Medulla oblongata (tissue), 1 donor: ENCODE measurements around the gene POU4F2.

Source experiments
- DNase-seq: peaks from one replicate; pipeline ENCODE4 v3.0.0-alpha.2; 2015; ENCODE audit errors: extremely low spot score

The POU4F2 gene, protein sequence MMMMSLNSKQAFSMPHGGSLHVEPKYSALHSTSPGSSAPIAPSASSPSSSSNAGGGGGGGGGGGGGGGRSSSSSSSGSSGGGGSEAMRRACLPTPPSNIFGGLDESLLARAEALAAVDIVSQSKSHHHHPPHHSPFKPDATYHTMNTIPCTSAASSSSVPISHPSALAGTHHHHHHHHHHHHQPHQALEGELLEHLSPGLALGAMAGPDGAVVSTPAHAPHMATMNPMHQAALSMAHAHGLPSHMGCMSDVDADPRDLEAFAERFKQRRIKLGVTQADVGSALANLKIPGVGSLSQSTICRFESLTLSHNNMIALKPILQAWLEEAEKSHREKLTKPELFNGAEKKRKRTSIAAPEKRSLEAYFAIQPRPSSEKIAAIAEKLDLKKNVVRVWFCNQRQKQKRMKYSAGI

DNA sequence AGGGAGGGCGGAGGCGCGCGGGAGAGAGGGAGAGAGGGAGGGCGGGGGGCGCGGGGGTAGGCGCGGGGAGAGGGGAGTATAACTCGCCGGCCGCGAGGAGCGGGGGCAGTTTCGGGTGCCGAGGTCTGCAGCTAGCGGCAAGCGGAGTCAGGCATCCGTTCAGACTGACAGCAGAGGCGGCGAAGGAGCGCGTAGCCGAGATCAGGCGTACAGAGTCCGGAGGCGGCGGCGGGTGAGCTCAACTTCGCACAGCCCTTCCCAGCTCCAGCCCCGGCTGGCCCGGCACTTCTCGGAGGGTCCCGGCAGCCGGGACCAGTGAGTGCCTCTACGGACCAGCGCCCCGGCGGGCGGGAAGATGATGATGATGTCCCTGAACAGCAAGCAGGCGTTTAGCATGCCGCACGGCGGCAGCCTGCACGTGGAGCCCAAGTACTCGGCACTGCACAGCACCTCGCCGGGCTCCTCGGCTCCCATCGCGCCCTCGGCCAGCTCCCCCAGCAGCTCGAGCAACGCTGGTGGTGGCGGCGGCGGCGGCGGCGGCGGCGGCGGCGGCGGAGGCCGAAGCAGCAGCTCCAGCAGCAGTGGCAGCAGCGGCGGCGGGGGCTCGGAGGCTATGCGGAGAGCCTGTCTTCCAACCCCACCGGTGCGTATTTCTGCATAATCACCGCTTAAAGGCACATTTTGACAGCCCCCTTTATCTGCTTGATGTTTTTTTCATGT is at the start of gene POU4F2:
Gene POU4F2, plus strand, starts transcription at position 108 of the 720 bp plus-strand sequence. Its CDS starts 248 bp downstream, at position 356.
- no peak for DNase-seq

DNA sequence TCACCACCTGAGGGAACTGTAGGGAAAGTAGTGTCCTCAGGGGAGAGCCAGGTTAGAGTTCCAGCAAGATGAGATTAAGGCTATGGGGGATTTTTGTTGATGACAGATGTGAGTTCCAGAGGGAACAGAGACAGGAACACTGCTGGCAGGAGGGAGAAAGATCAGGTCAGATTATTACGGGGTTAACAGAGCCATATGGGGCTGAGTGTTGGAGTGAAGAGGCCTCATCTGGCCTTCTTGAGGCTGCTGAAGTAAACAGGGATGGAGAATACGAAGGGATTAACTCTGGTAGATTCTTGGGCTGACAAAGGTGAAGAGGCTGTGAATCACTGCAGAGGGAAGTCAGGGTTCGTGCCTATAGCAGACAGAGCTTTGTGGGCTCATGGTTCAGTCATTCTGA is 47.9 kb upstream of the POU4F2 start:
- DNase-seq, result no peak

DNA sequence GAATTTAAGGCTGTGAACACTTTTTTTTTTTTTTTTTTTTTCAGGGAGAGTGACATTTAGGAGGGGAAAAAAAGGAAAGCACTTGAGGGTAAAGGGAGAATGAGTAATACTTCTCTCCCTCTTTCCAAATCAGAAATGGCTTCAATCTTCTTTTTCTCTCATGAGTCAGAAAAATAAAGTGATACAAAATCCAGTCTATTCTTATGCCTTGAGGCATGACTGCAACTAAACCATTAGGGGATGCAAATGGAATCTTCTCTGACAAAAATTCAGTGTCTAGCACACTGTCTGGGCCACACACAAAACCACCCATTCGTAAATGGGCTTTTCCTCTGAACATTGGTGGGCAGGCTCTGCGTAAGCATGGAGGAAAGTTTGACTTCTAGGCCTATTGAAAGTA is 46.7 kb upstream of the POU4F2 start:
- DNase-seq, result no peak

DNA sequence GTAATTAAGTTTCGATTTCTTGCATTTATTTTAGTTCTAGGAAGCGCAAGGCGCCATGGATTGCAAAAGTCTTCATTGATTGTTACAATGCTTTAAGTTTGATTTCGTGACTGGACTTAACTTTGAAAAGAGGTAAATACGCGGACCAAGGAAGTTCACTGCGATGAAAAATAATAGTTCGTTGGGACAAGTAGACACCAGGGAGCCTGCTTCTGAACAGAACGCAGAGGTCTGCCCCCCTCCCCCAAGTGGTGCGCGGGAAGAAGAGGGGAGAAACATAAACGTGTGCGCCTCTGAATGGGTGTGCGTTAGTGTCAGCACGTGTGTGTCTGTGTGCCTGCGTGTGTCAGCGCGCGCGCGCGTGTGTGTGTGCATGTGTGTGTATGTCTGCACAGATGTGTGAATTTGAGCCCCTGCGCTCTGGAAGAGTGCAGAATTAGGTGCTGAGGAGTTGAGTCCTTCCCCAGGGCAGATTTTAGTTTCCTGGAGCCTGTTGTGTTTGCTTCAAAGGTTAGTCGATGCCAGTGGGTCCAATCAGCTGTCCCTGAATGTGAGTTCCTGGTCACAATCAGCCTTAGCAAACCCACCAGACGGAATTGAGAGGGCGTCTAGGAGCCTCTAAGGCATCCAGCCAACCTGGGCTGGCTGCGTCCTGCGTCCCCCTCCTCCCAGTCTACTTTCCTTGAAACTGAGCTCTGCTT is 5.8 kb upstream of the POU4F2 start:
- DNase-seq, result no peak

DNA sequence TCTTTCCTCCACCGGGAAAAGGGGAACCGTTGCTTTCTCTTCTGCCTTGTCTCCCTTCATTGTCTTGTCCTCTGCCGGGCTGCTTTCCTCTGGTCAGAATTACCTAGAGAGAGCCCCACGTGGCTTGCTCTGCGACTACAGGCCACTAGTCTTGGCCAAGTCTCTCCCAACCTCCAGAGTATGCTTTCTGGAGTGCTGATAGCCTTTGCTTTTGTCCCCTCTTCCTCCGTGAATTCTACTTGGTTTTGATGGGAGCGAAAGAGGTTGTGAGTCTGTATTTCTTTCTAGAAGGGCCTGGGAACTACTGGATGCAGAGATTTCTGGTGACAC is 5.3 kb upstream of the POU4F2 start:
- DNase-seq, result no peak

DNA sequence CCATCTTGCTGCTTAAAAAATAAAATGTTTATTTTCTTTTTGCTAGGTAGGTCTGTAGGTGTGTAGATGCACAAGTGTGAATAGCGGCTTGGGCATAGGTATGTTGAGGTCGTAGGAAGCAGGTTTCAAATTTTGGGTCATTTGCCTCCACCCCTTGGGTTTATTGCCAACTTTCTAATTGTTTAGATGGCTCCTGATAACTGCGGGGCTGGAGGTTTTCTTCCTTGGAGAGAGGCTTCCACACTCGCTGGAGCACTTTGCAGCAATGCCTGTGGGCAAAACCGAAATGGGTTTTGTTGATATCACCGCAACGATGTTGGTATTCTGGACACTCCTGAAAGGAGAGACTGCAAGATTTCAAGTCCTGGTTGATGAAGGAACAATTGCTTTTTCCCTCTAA is 3.9 kb upstream of the POU4F2 start:
- DNase-seq, result no peak

DNA sequence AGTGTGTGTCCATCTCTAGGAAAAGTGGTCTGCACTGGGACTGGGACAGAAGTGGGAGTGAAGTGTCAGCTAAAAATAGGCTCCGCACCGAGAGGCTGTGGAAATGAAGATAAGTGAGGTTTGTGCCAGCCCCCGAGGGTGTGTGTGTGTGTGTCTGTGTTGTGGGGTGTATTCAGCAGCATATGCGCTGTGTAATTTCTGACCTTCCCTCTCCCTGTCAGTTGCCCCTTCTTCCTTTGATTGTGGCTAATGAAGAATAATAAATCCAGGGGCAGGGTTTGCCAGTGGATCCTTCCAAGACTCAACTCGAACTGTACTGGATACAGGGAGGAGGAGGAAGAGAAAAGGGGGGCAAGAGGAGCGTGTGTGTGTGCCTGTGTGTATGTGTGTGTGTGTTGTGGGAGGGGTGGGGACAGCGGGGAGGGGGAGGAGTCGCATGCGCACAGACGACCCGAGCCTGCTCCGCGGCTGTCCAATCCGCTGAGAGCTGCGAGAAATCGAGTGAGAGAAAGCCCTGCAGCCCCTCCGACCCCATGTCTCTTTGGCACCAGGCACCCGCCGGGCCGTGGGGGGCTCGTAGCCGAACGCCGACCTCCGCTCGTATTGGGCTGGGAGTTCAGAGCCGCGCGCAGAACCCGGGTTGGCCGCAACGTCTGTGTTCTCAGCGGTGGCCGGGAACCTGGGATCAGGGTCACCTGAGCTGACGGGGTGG is 916 bp upstream of the POU4F2 start:
- DNase-seq, result no peak

DNA sequence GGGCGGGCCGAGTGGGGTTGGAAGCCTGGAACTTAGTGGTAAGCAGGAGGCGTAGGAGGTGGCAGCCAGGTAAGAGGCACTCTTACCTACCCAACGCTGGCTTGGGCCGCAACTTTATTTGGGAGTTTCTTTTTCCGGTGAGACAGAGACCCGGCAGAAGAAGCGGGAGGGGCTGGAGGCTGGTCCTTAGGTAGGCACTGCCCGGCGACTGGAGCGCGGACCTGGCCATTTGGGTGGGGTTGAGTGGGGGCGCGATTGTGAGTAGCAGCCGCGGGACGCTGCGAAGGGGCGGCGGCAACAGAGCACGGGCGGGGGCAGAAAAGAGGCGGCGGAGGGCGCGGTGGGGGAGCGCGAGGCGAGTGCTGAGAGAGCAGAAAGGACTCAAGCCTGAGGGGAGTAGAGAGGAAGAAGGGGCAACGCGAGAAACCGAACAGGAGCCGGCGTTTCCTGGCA is 334 bp upstream of the POU4F2 start:
- no peak for DNase-seq

DNA sequence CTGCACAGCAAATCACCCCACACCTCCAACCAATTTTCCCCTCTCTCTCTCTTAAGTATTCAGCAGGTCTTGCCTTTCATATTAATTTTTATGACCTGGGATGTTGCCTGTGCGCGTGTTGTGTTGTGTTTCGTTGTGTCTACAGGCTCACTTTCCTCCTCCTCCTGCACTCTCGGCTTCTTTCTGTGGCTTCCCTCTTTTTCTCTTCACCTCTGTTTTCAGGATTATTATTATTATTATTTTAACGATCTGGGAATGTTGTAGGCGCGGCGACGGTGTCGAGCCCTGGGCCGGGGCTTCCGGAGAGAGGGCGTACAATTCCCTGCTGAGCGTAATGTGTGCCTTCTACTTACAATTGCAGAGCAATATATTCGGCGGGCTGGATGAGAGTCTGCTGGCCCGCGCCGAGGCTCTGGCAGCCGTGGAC is 826 bp downstream of the POU4F2 start:
- DNase-seq, result no peak

DNA sequence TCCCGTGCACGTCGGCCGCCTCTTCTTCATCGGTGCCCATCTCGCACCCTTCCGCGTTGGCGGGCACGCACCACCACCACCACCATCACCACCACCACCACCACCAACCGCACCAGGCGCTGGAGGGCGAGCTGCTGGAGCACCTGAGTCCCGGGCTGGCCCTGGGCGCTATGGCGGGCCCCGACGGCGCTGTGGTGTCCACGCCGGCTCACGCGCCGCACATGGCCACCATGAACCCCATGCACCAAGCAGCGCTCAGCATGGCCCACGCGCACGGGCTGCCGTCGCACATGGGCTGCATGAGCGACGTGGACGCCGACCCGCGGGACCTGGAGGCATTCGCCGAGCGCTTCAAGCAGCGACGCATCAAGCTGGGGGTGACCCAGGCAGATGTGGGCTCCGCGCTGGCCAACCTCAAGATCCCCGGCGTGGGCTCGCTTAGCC is 1.4 kb downstream of the POU4F2 start:
- DNase-seq, result no peak

DNA sequence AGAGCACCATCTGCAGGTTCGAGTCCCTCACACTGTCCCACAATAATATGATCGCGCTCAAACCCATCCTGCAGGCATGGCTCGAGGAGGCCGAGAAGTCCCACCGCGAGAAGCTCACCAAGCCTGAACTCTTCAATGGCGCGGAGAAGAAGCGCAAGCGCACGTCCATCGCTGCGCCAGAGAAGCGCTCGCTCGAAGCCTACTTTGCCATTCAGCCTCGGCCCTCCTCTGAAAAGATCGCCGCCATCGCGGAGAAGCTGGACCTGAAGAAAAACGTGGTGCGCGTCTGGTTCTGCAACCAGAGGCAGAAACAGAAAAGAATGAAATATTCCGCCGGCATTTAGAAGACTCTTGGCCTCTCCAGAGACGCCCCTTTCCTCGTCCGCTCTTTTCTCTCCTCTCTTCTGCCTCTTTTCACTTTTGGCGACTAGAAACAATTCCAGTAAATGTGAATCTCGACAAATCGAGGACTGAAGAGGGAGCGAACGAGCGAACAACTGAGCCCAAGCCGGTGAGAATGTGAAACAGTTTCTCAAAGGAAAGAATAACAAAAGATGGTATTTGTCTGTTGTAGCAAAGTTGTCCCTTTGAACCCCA is 1.9 kb downstream of the POU4F2 start:
- DNase-seq, result no peak

DNA sequence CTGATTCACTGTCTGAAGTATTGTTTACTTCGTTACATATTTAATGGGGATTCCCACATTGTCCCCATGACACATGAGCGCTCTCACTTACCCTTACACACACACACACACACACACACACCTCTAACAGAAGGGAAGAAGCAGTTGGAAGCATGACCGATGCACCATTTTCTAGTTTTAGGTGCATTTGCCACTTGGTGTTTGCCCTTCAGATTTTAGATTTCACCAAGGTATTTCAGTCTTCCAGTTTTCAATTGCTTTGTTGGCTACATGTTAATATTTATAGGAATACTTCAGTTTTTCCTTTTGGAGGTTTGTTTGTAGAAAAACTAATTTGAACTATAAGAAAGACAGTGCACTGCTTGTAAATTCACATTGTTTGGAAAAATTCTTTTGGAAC is 3.1 kb downstream of the POU4F2 start:
- DNase-seq, result no peak

DNA sequence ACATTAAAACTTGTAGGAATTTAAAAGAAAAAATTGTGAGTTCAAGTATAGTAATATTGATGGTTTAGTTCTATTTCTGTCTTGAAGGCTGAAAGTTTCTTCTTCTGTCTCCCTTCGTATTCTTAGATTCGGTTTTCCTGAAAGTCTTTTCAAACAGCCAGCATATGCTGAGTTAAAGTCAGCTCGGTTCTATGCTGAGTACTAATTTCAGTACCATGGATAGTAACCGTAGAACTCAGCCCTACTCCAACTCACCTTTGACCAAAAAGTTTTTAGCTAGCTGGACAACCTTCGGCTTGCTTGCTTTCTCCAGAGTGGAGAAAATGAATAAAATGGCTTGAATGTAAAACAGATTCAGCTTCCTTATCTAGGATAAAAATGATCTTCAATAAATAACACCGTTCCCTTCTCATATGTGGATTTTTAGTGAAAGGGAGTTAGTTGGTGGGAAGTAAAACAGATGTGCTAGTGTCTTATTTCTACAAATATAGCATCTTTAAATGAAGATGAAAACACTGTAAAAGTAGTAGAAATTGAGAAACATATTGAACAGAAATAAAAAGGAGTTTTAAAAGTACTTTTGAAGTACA is 5.2 kb downstream of the POU4F2 start:
- DNase-seq, result no peak

DNA sequence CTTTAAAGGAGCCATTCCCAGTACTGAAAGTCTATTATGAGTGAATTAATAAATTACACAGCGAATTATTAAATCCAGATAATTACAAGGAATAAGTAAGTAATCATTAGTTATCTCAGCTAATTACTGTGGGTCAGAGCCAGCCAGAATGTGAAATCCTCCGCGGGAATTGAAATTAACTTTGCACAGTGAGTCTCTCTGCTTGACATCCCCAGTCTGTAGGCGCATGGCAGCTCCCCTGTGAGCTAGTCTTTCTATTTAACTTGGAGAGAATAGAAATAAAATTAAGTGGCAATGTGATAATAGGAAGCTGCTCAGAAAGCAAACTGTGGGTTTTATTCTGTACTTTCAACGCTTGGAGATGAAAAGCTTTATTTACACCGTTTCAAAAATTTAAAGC is 7.2 kb downstream of the POU4F2 start:
- no peak for DNase-seq

DNA sequence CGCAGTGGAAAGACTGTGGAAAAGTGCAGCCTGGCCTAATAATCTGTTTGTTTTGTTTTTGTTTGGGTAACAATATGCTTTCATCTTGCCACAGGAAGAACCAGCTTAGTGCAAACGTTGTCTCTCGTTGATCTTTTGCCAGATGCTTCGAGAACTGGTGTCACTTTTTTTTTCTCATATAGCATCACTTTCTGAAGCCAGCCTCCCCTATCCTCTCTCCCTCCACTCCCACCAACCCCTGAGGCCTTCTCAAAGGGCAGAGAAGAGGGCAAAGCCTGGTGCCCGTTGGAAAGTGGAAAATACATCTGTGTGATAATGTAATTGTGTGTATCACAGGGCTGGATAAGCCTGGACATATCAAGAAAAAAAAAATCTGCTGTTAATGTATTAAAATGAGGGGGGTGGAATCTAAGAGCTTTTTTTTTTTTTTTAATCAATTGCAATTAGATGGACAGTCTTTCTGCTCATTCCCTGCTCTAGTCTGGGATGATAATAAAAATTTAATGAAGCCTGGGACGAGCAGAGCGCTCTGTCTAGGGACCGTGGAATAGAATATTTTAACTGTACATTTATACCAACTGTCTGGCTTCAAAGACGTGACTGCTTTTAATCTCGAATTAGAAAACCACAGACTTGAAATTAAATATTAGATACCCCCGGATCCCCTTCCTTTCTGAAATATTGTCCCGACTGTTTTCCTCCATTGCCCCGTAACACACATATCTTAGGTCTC is 8.1 kb downstream of the POU4F2 start:
- no peak for DNase-seq

DNA sequence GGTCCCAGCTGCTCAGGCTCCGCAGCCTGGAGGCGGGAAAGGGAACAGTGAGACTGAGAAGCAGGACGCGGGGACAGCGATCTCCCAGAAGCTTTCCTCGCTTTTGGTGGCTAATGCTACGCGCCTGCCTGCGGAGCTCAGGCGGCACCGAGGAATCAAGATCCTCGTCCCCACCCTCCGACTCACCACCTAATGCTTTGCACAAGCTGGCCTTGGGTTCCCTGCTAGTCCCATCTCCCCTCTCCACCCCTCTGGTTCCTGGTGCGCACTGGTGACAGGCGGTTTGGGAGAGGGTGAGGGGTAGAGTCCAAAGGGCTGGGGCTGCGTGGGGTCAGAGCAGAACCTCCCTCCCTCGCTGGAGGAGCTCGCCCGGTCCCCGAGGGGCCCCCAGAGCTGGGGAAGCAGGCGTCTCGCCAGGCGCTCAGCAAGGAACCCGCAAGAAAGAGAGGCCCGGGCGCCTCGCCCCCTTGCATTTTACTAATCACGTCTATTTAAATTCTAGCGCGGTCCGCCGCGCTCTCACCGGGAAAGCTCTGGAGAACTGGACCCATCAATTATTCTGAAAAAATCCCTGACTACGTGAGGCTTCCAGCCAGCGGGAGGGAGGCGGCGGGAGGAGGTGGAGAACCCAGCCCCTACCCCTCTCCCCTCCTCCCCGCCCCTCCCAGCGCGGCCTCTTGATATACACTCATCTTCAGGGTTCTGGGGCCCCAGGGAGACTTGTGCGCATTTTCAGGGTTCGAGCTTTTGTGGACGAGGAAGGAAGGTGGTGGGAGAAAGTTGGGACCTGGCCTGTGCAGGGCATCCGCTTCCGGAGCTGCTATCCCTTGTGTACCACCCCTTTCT is 9.1 kb downstream of the POU4F2 start:
- no peak for DNase-seq

DNA sequence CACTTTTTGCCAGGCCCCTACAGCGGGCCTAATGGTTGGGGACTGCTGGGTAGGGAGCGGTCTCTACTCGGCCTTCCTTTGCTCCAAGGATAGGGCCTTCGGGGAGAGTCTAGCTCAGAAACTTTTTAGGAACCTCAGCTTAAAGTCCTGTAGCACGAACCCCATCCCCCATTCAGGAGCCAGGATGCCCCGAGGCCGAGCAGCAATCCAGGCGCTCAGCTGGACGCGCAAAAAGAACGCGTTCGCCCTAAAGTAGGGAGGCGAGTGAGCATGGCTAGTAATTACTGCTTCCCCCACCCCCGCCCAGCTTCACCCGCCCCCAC is 9.7 kb downstream of the POU4F2 start:
- no peak for DNase-seq

DNA sequence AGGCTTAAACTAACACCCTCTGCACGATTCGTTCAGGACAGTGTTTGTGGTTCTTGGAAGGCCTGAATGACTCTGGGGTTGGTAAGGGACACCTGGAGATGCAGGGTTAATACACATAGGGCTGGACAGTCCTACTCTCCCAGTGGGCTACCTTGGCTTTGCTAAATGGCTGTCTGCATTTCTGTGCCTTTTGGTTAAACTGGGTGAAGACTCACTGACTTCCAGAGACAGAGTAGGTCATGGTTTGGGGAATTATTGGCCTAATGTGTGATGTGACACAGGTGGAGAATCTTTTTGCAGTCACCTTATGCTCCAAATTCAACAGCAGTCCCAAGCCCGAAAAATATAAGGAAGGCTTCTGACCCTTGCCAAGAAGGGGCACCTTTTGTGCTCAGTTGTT is 10.5 kb downstream of the POU4F2 start:
- no peak for DNase-seq

DNA sequence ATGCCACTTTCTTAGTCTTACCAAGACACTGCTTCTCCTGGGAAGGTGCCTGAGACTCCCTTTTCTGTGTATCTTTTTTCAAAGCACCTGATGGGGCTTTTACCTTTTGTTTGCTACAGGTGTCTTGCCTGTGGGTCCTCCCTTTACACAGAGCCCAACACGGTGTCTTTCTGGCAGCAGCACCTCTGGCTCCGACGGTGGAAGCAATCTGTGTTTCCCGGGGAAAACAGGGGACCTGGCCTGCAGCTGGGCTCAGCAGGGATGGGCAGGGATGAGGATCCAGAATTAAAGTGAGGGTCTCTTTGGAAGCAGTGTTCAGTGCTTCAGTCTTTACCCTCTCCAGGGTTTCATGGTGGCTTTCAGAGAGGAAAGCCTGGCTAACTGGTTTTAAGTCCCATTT is 11.3 kb downstream of the POU4F2 start:
- DNase-seq, result no peak
